Effector memory CD4-positive, alpha-beta T cell (primary cell): ENCODE measurements around the gene ARHGAP15.
"Not testable (repeated sequence)": the region's sequence is repeated elsewhere in the genome, so short reads cannot be mapped to it uniquely, and the experiment has no call there.

ENCODE experiments used
- DNase-seq, 3 donors: peaks; one replicate each; pipeline ENCODE4 v3.0.0-alpha.2; 2020
- H3K27ac ChIP-seq: 2 replicates; pipeline ENCODE4 v1.7.0; 2013; ENCODE audit warnings: mild to moderate bottlenecking, low read length, moderate library complexity; ENCODE audit not compliant: insufficient read depth, poor library complexity, severe bottlenecking
- H3K27me3 ChIP-seq: replicated peaks from 2 replicates; pipeline ENCODE4 v1.7.0; 2013; ENCODE audit warnings: mild to moderate bottlenecking, low read length; ENCODE audit not compliant: insufficient read depth, control insufficient read depth, poor library complexity, severe bottlenecking
- H3K36me3 ChIP-seq: 2 replicates; pipeline ENCODE4 v1.7.0; 2013; ENCODE audit warnings: mild to moderate bottlenecking, low read length, moderate library complexity; ENCODE audit not compliant: control insufficient read depth, insufficient read depth
- H3K4me1 ChIP-seq: 2 replicates; pipeline ENCODE4 v1.7.0; 2013; ENCODE audit warnings: low read length, mild to moderate bottlenecking; ENCODE audit not compliant: control insufficient read depth, insufficient read depth, poor library complexity, severe bottlenecking
- H3K4me3 ChIP-seq: 2 replicates; pipeline ENCODE4 v1.7.0; 2013; ENCODE audit warnings: low read length, low read depth, mild to moderate bottlenecking; ENCODE audit not compliant: insufficient read depth, poor library complexity, severe bottlenecking
- H3K9me3 ChIP-seq: 2 replicates; pipeline ENCODE4 v1.7.0; 2013; ENCODE audit warnings: mild to moderate bottlenecking, low read length, moderate library complexity; ENCODE audit not compliant: control insufficient read depth
- total RNA-seq, 3 donors: gene quantifications; one replicate each; lab custom pipeline; 2026; lab: John Stamatoyannopoulos, UW

Gene ARHGAP15
- total RNA-seq = 194 to 289 (median 251) reads per million in 3 donors

DNA sequence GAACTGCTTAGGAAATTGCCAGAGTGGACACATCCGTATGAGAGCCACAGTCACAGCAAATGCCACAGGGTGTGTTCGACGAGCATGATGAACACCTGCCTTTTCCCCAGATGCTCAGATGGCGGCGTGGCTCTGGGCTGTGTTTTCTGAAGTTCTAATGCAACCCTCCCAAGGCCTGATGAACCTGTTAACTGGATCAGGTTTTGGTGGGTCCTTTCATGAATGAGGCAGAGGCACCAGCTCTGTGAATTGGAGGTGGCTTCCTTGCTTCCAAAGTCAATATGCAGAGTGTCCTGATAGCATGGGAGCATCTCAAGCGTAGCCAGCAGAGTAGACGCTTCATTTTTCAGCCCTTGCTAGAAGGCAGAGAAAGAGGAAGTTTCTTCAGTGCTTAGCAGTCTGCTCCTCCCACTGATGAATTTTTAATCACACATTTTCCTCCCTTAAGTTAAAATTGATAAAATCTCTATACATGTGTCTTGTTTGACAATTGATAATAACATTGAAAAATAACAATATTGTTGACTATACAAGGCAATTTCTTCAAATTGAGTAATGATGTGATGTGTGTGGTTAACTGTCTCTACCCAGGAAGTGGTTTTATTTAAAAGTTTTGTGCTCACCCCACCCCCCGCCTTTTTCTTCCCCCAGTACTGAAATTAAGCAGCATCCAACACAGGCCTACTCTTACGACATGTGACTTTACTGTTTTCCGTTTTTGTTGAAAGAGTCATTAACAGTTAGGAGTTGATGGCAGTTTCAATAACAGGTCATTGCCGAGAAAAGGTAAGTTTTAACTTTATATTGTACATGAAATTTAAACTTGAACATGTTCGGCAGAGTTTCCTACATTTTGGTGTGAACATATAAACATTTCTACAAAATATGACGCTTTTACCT, at the start of gene ARHGAP15:
Gene ARHGAP15, plus strand, starts transcription at position 739 of the 900 bp plus-strand sequence.
- no peaks in the 10 kb centered on the region for H3K36me3 ChIP-seq
- peak within 1 kb of the TSS; percentile 80 for H3K27ac ChIP-seq
- H3K9me3 ChIP-seq = no peaks in the 10 kb centered on the region
- H3K4me1 ChIP-seq = peaks cover 51% of the 10 kb centered on the region
- peak; percentile 51 to 65 (median 57) for DNase-seq
- peak within 1 kb of the TSS; percentile 54 for H3K4me3 ChIP-seq
- H3K27me3 ChIP-seq = no peaks in the 10 kb centered on the region

- DNase-seq = no peak
- H3K9me3 ChIP-seq = no peaks in the 10 kb centered on the region
- no peak overlapping the region for H3K4me3 ChIP-seq
- H3K27me3 ChIP-seq = no peaks in the 10 kb centered on the region
- no peaks in the 10 kb centered on the region for H3K4me1 ChIP-seq
- H3K27ac ChIP-seq = no peak overlapping the region
- H3K36me3 ChIP-seq = no peaks in the 10 kb centered on the region
Observed at GRCh38 chr2:143081616-143082015, 47.6 kb upstream of the ARHGAP15 start.

DNA sequence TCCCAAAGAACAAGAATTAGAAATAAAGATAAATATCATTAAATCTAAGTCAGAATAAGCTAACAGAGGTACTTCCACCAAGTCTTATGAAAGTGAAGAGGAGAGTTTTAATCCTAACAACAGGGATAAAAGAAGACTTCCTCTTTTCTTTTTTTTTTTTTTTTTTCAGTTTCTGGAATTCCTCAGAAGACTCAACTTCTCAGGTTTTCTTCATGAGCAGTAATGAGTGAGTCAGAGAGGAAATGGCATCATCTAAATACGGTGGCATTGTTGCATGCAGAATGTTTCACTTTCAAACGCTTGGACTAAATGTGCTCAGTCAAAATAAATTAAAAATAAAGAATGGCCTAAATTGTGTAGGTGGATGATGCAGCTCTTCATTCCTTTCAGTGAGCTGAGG, 45.6 kb upstream of the ARHGAP15 start:
- Histone ChIP-seq H3K27ac (no peak overlapping the region), H3K27me3 (no peaks in the 10 kb centered on the region), H3K4me1 (no peaks in the 10 kb centered on the region), H3K9me3 (no peaks in the 10 kb centered on the region), H3K36me3 (no peaks in the 10 kb centered on the region), H3K4me3 (no peak overlapping the region)
- DNase-seq = no peak

- DNase-seq = no peak
- no peaks in the 10 kb centered on the region for H3K4me1 ChIP-seq
- no peaks in the 10 kb centered on the region for H3K27me3 ChIP-seq
- no peak overlapping the region for H3K27ac ChIP-seq
- H3K4me3 ChIP-seq = no peak overlapping the region
- no peaks in the 10 kb centered on the region for H3K36me3 ChIP-seq
- H3K9me3 ChIP-seq = no peaks in the 10 kb centered on the region
Observed at GRCh38 chr2:143084462-143084861, 44.8 kb upstream of the ARHGAP15 start.

DNA sequence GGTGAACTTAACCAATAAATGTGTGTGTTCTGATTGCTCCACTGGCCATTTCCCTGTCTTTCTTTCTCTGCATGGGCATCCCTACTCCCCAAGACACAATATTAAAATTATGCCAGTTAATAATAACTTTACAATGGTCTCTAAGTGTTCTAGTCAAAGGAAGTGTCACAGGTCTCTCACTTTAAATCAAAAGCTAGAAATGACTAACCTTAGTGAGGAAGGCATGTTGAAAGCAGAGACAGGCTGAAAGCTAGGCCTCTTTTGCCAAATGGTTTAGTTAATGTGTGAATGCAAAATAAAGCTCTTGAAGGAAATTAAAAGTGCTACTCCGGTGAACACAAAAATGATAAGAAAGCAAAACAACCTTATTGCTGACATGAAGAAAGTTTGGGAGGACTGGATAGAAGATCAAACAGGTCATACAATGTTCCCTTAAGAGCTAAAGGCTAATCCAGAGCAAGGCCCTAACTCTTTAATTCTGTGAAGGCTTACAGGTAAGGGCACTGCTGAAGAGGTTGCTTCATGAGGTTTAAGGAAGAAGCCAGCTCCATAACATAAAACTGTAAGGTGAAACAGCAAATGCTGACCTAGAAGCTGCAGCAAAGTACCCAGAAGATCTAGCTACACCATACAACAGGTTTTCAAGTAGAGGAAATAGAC, 44.0 kb upstream of the ARHGAP15 start:
- H3K36me3 ChIP-seq = no peaks in the 10 kb centered on the region
- no peak for DNase-seq
- H3K4me3 ChIP-seq = no peak overlapping the region
- H3K4me1 ChIP-seq = no peaks in the 10 kb centered on the region
- H3K27me3 ChIP-seq = no peaks in the 10 kb centered on the region
- H3K9me3 ChIP-seq = no peaks in the 10 kb centered on the region
- H3K27ac ChIP-seq = no peak overlapping the region

DNA sequence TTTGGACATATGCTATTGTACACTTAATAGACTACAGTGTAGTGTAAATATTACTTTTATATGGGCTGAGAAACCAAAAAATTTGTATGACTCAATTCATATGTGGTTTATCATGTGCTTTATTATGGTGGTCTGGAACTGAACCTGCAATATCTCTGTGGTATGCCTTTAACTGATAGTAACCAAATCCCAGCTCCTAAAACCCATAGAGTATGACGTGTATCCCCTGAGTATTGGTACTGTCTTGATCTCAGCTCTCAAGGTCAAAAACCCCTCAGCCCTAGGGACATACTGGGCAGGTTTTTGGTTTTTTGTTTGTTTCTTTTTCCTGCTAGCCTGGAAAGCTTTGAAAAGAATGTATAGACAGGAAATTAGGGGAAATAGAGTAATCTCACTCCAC, 42.2 kb upstream of the ARHGAP15 start:
- H3K27me3 ChIP-seq = no peaks in the 10 kb centered on the region
- no peak overlapping the region for H3K27ac ChIP-seq
- no peak for DNase-seq
- no peaks in the 10 kb centered on the region for H3K9me3 ChIP-seq
- H3K4me3 ChIP-seq = no peak overlapping the region
- no peaks in the 10 kb centered on the region for H3K4me1 ChIP-seq
- H3K36me3 ChIP-seq = no peaks in the 10 kb centered on the region

DNA sequence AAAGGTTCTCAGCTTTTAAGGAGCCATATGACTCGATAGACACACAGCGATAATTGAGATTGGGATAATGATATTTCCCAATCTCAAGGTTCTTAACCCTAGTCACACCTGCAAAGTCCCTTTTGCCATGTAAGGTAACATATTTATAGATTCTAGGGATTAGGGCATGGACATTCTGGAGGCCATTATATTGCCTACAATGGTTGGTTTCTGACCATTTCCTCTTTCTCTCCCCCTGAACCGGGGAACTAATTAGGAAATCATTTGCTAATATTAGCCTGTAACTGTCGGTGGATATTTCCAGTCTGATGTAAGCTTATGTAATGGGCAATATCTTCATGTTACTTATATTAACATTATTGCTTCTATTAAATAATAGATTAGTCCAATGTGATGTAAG, 40.8 kb upstream of the ARHGAP15 start:
- no peaks in the 10 kb centered on the region for H3K9me3 ChIP-seq
- no peaks in the 10 kb centered on the region for H3K27me3 ChIP-seq
- no peaks in the 10 kb centered on the region for H3K36me3 ChIP-seq
- H3K4me1 ChIP-seq = no peaks in the 10 kb centered on the region
- no peak overlapping the region for H3K4me3 ChIP-seq
- DNase-seq = no peak
- H3K27ac ChIP-seq = no peak overlapping the region

GRCh38 chr2:143089520-143089919, 39.7 kb upstream of the ARHGAP15 start:
- not testable (repeated sequence) for H3K4me3 ChIP-seq, H3K36me3 ChIP-seq, H3K4me1 ChIP-seq, H3K9me3 ChIP-seq, H3K27ac ChIP-seq, H3K27me3 ChIP-seq, DNase-seq

GRCh38 chr2:143110758-143111428, 18.3 kb upstream of the ARHGAP15 start:
- Histone ChIP-seq H3K4me3 (no peak overlapping the region), H3K4me1 (no peaks in the 10 kb centered on the region), H3K27ac (no peak overlapping the region), H3K36me3 (no peaks in the 10 kb centered on the region), H3K27me3 (no peaks in the 10 kb centered on the region), H3K9me3 (no peaks in the 10 kb centered on the region)
- peak; percentile 25 to 57 (median 30) for DNase-seq

DNA sequence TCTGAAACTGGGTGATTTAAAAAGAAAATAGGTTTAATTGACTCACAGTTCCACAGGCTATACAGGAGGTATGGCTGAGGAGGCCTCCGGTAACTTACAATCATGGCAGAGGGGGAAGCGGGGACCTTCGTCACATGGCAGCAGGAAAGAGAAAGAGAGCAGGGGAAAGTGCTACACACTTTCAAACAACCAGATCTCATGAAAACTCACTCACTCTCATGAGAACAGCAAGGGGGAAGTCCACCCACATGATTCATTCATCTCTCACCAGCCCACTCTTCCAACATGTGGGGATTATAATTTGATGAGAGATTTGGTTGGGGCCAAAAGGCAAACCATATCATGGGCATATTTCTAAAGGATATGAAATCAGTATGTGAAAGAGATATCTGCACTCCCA, 12.0 kb upstream of the ARHGAP15 start:
- no peak overlapping the region for H3K4me3 ChIP-seq
- DNase-seq = no peak
- H3K36me3 ChIP-seq = no peaks in the 10 kb centered on the region
- H3K4me1 ChIP-seq = no peaks in the 10 kb centered on the region
- no peak overlapping the region for H3K27ac ChIP-seq
- no peaks in the 10 kb centered on the region for H3K27me3 ChIP-seq
- no peaks in the 10 kb centered on the region for H3K9me3 ChIP-seq
